HG02938 (cell line): ENCODE data around the gene C1QC.

Source experiments
- ATAC-seq: cut with Tn5 transposase; IDR thresholded peaks from one replicate; pipeline ENCODE4 v1.9.1; 2021; ENCODE audit warnings: mild to moderate bottlenecking, moderate library complexity; ENCODE audit not compliant: unreplicated experiment

The C1QC gene

DNA sequence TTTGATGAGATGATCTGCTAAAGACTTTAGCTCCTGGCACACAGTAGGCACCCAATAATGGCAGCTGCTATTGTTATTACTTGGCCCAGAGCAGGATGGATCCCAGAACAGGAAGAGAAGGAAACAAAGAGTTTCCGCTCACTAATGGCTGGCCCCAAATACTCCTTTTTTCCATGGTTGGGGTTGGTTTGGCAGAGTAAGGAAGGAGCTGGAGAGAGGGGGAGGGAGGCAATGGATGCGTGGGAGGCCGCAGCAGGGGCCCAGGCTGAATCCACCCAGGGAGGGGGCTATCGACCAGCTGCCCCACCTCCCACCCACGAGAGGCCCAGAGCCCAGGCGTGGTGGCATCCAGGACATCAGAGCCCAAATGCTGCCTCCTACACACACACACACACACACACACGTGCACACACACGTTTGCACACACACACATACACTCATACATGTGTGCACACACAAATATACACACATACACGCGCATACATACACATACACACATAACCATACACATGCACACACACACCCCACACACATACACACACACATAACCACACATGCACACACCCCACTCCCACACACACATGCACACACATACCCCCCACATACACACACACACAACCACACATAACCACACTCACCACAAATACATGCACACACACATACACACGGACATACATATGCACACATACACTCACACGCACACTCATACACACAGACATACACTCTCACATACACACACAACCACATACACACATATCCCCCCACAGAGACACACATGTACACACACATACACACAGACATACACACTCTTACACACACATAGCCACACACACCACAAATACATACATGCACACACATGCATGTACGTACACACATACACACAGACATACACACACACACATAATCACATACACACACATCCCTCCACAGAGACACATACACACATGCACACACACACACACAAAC is 34.8 kb downstream of the C1QC start:
- ATAC-seq: no peak

DNA sequence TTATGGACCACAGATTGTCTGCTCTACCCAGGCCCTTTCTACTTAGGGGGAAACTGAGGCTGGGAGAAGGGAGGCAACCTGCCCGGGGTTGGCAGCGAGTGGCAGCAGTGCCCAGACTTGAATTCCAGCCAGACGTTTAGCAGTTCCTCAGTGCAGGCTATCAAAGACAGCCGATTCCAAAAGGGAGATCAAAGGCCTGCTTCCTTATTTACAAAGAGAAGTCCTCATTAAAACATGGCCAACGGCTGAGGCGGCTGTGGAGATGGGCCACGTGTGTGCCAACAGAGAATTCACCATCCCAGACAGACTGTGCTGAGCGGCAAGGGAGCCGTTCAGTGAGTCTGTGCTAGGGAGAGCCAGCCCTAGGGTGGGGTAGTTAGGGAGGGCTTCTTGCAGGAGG is 37.3 kb downstream of the C1QC start:
- ATAC-seq: no peak

DNA sequence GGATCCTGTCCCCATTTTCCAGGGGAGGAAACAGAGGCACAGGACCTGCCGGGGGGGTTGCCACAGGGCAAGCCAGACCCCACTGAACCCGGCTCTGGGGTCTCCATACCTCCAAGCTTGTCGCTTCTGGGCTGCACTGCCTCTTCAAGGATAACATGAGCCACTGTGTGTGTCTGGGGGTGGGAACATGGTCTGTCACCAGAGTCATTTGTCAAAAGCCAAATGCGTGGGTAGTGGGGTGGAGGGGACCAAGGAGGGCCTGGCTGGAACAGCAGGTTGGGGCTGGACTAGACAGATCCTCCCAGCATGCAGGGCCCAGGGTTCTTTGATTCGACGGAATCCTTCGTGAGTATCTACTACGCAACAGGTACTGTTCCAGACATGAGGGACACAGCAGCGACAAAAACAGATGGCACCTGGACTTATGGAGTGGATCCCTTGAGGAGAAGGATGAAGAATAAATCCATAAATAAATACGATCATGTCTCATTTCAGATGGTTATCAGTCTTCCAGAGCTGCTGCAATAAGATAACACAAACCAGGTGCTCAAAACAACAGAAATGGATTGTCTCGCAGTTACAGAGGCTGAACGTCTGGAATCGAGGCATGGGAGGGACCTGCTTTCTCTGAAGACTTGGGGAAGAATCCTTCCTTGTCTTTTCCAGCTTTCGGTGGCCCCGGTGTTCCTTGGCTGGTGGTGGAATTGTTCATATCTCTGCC is 38.3 kb downstream of the C1QC start:
- ATAC-seq: no peak

DNA sequence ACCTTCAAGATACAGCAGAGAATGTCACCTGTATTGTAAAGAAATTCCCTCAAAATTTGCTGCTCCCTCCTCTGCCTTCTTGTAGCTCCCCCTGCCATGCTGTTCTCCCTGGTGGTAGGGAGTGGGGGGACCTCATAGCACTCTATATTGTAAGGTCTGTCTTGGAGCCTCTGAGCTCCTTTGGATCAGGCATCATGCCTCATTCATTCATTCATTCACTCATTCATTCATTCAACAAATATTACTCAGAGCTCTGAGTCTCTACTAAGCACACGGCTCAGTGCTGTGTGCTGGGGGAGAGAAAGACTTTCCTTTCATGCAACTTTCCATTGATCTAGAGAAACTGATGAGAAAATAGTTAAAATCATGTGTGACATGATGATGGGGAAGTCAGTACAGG is 40.1 kb downstream of the C1QC start:
- ATAC-seq: no peak

DNA sequence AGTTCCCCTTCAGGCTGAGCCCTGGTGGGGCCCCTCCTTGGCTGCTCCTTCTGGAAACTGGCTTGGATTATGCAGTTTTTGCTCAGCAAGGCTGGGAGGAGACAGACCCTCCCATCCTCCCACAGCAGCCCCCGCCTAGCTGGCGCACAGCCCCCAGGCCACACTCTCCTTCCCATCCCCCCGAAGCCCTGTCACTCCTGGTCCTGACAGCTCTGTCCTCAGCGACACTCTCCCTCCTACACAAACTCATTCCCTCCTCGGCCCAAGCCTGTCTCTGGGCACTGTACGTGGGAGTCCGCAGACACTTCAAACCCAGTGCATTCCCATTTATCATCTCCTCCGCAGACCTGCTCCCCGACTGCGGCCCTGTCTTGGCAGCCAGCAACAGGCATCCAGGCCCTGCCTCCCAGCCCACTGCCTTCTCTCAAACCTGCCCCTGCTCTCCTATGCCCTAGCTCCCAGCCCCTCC is 42.2 kb downstream of the C1QC start:
- no peak for ATAC-seq

DNA sequence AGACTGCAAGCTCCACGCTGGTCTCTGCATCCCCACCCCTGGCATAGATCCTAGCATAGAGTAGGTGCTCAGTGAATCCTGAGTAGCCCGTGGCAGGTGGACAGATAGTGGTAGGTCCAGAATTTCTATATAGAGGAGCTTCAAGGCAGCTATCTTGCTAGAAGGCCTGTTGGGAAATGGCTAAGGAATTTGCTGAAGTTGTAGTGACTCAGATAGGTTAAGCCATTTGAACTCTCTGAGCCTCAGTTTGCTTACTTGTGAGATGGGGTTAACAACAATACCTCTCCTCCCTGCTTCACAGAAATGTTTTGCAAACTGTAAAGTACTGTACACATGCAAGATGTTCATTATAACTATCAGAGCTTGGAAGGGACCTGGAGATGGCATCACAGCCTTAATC is 43.8 kb downstream of the C1QC start:
- ATAC-seq: no peak

DNA sequence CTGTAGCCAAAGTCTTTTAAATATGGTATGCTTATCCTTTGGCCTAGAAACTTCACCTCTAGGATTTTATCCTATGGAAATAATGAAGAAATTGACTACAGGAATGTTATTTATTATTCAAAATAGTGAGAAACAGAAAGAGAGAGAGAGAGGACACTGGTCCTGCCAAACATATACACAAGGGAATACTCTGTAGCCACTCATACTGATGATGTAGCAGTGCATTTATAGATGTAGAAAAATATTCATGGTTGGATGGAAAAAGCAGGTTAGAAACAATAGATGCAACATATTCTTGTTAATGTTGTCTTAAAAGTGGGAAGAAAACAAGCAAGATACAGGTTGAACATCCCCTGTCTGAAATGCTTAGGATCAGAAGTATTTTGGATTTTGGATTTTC is 45.0 kb downstream of the C1QC start:
- ATAC-seq: no peak

DNA sequence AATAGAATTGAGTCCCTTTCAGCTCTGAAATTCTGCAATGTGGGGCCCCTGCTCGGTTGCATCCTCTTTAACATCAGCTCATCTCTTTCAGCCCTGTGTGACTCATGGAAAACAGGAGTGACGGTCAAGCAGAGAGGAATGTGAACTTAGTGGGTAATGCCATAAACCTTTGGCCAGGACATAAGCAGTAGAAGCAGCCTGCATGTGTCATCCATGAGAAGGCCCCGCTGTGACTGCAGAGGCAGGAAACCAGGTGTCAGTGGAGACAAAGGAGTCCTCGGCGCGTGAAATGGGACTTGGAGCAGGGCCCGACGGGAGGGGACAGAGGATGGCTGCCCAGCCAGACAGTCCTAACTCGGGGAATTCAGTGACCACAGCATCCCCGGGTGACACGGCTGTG is 46.1 kb downstream of the C1QC start:
- ATAC-seq: no peak

DNA sequence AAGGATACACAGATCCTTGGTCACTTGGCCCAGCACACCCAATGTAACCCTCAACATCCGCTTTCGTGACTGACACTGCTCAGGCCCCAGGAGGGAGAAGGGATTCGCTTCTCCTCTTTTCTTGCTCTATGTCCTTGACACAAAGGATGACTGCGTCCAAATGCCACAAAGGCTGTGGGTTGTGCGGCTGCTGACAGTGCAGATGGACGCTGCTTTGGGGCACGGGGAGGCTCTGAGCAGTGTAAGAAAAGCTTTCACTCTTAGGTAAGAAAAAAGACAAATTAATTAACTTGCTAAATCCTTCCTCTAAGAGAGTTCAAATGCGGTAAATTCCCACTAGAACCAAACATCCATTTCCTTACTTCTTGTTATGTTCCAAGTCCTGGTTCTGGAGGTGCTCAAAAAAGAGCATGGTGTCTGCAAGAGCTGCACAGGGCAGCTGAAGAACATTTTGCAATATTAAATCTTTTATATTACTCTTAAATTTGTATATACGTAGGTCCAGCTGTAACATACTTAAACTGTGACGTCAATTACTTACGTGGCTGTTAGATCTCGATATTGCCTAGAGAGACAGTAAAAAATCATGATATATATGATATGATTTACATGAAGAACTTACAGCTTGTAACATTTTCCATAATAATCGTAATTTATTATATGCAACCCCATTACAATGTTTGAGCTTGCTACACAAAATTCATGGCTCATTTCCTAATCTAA is 47.8 kb downstream of the C1QC start:
- no peak for ATAC-seq

DNA sequence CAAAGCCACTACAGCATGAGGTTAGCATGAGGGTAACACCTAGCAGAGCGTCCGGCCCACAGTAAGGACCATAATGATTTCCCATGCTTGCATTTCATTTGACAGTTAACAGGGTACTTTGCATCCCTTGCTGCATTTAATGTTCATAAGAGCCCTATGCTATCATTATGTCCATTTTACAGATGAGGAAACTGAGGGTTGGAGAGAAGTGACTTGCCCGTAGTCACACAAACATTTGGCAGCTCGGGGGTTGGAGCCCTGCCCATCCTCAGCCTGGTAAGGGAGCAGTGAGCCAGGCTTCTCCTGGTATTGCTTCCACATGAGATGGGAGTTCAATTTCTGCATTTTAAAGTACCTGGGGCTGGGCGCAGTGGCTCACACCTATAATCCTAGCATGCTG is 50.7 kb downstream of the C1QC start:
- ATAC-seq: no peak

DNA sequence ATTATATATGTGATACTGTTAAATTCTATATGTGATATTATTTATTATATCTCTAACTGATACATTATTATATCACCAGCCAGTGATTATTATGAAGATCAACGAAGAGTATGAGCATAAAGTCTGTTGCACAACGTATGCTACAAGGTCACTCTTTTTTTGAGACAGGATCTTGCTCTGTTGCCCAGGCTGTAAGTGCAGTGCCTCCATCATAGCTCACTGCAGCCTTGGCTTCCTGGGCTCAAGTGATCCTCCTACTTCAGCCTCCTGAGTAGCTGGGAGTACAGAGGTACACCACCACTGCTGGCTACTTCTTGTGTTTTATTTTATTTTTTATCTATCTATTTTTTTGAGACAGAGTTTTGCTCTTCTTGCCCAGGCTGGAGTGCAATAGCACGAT is 53.2 kb downstream of the C1QC start:
- ATAC-seq: no peak
